Tibial artery (tissue), 4 donors: ENCODE results near the gene UGT1A8.

ENCODE experiments used
- DNase-seq, 2 donors: peaks; one replicate each; pipeline ENCODE4 v3.0.0-alpha.2; 2019
- H3K27ac ChIP-seq, 2 donors: fragments of 200-600 bp; sonication (generic) in 1 of 2; 1 replicate in 1 of 2; 2 replicates in 1 of 2; pipeline ENCODE4 v1.5.1; 2018 to 2019; ENCODE audit warnings: mild to moderate bottlenecking in 1 of 2
- H3K27me3 ChIP-seq, 2 donors: fragments of 200-600 bp; sonication (generic) in 1 of 2; one replicate each; pipeline versions ENCODE4 v1.5.1 to v1.6.0; 2016 to 2019
- H3K36me3 ChIP-seq, 3 donors: fragments of 200-600 bp; sonication (generic) in 2 of 3; one replicate each; pipeline ENCODE4 v1.5.1; 2016 to 2019; ENCODE audit warnings: mild to moderate bottlenecking in 2 of 3
- H3K4me1 ChIP-seq, 4 donors: fragments of 200-600 bp; sonication (generic) in 2 of 4; 1 replicate in 3 of 4; 2 replicates in 1 of 4; pipeline ENCODE4 v1.5.1; 2016 to 2019
- H3K4me3 ChIP-seq, 2 donors: fragments of 200-600 bp; sonication (generic) in 1 of 2; 1 replicate in 1 of 2; 2 replicates in 1 of 2; pipeline ENCODE4 v1.5.1; 2018 to 2019; ENCODE audit warnings: mild to moderate bottlenecking in 2 of 2
- H3K9me3 ChIP-seq, 3 donors: fragments of 200-600 bp; sonication (generic) in 1 of 3; one replicate each; pipeline ENCODE4 v1.5.1; 2016 to 2019
- intact Hi-C: fragments of 100-400 bp; cut with DNase I; formaldehyde crosslinking; loops from one replicate; pipeline ENCODE4 v1.15.0; 2023; ENCODE audit warnings: low total_unique reads
- TF ChIP-seq, protein P1 (sequence below), 2 experiments: fragments of 200-600 bp in 1 of 2; fragments of 450-650 bp in 1 of 2; IDR thresholded peaks; one replicate each; pipeline ENCODE4 v1.5.1; 2017 to 2019; ENCODE audit warnings: antibody characterized with exemption in 2 of 2, mild to moderate bottlenecking in 1 of 2, moderate library complexity in 1 of 2

Gene UGT1A8

DNA sequence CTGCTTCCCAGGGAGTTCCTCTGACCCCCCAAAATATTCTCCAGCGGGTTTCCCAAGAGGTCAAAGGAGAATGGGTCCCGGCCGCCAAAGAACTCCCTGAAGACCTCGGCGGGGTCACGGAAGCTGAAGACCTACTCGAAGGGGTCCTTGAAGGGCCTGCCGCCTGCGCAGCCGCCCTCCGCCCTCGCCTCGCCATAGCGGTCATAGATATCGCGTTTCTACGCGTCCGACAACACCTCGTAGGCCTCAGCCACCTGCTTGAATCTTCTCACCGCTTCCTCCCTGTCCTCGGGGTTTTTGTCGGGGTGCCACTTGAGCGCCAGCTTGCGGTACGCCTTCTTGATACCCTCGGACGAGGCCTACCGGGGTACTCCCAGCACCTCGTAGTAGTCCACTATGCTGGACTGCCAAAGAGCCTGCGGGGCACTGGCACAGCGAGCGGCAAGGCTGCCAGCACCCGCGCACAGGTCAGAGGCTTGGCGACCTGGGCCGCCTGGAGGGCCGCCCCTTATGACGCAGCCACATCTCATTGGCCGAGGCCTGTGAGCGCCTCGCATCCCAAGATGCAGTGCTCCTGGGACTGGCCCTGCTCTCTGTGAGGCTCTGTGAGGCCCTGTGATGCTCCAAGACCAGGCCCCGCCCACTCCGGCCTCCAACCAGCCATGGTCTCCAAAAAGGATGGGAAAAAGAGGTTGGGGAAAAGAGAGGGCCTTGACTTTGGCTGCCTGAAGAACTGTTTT is 137.6 kb downstream of the UGT1A8 start:
- H3K27ac ChIP-seq = no peak overlapping the region
- H3K27me3 ChIP-seq = no peaks in the 10 kb centered on the region
- no peaks in the 10 kb centered on the region for H3K36me3 ChIP-seq
- no peaks in the 10 kb centered on the region for H3K4me1 ChIP-seq
- no peak overlapping the region for H3K4me3 ChIP-seq
- intact Hi-C loops = no loop called here
- H3K9me3 ChIP-seq = no peaks in the 10 kb centered on the region
- DNase-seq = no peak
- TF ChIP-seq, protein P1, sequence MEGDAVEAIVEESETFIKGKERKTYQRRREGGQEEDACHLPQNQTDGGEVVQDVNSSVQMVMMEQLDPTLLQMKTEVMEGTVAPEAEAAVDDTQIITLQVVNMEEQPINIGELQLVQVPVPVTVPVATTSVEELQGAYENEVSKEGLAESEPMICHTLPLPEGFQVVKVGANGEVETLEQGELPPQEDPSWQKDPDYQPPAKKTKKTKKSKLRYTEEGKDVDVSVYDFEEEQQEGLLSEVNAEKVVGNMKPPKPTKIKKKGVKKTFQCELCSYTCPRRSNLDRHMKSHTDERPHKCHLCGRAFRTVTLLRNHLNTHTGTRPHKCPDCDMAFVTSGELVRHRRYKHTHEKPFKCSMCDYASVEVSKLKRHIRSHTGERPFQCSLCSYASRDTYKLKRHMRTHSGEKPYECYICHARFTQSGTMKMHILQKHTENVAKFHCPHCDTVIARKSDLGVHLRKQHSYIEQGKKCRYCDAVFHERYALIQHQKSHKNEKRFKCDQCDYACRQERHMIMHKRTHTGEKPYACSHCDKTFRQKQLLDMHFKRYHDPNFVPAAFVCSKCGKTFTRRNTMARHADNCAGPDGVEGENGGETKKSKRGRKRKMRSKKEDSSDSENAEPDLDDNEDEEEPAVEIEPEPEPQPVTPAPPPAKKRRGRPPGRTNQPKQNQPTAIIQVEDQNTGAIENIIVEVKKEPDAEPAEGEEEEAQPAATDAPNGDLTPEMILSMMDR (IDR thresholded peaks at IDR 0.05) = no peak

DNA sequence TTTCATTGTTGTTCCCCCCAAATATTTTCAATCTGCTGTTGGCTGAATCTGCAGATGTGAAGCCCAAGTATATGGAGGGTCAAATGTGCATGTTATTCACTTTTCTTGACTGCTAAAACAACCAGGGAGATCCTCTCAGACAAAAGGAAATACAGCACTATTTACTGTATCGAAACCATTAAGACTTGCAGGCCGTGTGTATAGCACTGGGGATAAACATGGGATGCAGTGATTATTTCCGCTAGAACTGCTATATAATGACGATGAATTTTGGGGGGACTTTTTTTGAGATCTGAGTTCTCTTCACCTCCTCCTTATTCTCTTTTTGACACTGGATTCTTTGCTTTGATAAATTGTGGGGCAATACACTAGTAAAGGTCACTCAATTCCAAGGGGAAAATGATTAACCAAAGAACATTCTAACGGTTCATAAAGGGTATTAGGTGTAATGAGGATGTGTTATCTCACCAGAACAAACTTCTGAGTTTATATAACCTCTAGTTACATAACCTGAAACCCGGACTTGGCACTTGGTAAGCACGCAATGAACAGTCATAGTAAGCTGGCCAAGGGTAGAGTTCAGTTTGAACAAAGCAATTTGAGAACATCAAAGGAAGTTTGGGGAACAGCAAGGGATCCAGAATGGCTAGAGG is 139.1 kb downstream of the UGT1A8 start:
- Histone ChIP-seq H3K4me3 (no peak overlapping the region), H3K27ac (no peak overlapping the region), H3K27me3 (no peaks in the 10 kb centered on the region), H3K4me1 (no peaks in the 10 kb centered on the region), H3K36me3 (no peaks in the 10 kb centered on the region), H3K9me3 (no peaks in the 10 kb centered on the region)
- TF ChIP-seq, protein P1 (IDR thresholded peaks at IDR 0.05) = no peak
- DNase-seq = no peak
- intact Hi-C loops = no loop called here

- H3K27ac ChIP-seq = no peak overlapping the region
- TF ChIP-seq, protein P1 (IDR thresholded peaks at IDR 0.05) = no peak
- no peaks in the 10 kb centered on the region for H3K36me3 ChIP-seq
- H3K27me3 ChIP-seq = no peaks in the 10 kb centered on the region
- intact Hi-C loops = no loop called here
- H3K4me3 ChIP-seq = no peak overlapping the region
- no peaks in the 10 kb centered on the region for H3K4me1 ChIP-seq
- DNase-seq = no peak
- no peaks in the 10 kb centered on the region for H3K9me3 ChIP-seq
These were observed 140.7 kb downstream of the UGT1A8 start for GRCh38 chr2:233758141-233758540.

GRCh38 chr2:233758849-233759248 is 141.4 kb downstream of the UGT1A8 start:
- no peak for DNase-seq
- intact Hi-C loops = no loop called here
- Histone ChIP-seq H3K36me3 (no peaks in the 10 kb centered on the region), H3K27ac (no peak overlapping the region), H3K4me3 (no peak overlapping the region), H3K4me1 (no peaks in the 10 kb centered on the region), H3K27me3 (no peaks in the 10 kb centered on the region), H3K9me3 (no peaks in the 10 kb centered on the region)
- TF ChIP-seq, protein P1 (IDR thresholded peaks at IDR 0.05) = no peak

GRCh38 chr2:233760043-233760442 is 142.6 kb downstream of the UGT1A8 start, which contains the start of gene UGT1A1:
Gene UGT1A1, plus strand, starts transcription at chr2:233760270. Its CDS starts 18 bp downstream, at chr2:233760288.
- Histone ChIP-seq H3K27ac (no peak within 1 kb of the TSS), H3K9me3 (no peaks in the 10 kb centered on the region), H3K36me3 (no peaks in the 10 kb centered on the region), H3K4me1 (no peaks in the 10 kb centered on the region), H3K4me3 (no peak within 1 kb of the TSS), H3K27me3 (no peaks in the 10 kb centered on the region)
- intact Hi-C loops = no loop called here
- TF ChIP-seq, protein P1 (IDR thresholded peaks at IDR 0.05) = no peak
- DNase-seq = no peak
